Thyroid gland (tissue), 4 donors: Measurements from ENCODE around the gene LMNTD2. TPM values are rescaled to one million over a fixed set of nuclear protein-coding genes. Genes with fewer than 3 reads are reported as not detected.

ENCODE experiments used
- DNase-seq, 2 donors: peaks; one replicate each; pipeline ENCODE4 v3.0.0-alpha.2; 2019
- H3K27ac ChIP-seq, 3 donors: fragments of 200-600 bp; sonication (generic); 1 replicate in 2 of 3; 2 replicates in 1 of 3; pipeline ENCODE4 v1.5.1; 2016 to 2019; ENCODE audit warnings: mild to moderate bottlenecking in 1 of 3, moderate library complexity in 1 of 3
- H3K27me3 ChIP-seq: fragments of 200-600 bp; sonication (generic); one replicate; pipeline ENCODE4 v1.5.1; 2019
- H3K36me3 ChIP-seq, 2 donors: fragments of 200-600 bp; sonication (generic); one replicate each; pipeline ENCODE4 v1.5.1; 2016 to 2019
- H3K4me1 ChIP-seq, 2 donors: fragments of 200-600 bp; sonication (generic); one replicate each; pipeline ENCODE4 v1.5.1; 2017 to 2019
- H3K4me3 ChIP-seq, 3 donors: fragments of 200-600 bp; sonication (generic); replicated peaks in 1 of 3; 1 replicate in 2 of 3; 2 replicates in 1 of 3; pipeline ENCODE4 v1.5.1; 2016; ENCODE audit warnings: mild to moderate bottlenecking in 1 of 3
- H3K9me3 ChIP-seq: fragments of 200-600 bp; sonication (generic); one replicate; pipeline ENCODE4 v1.5.1; 2017
- POLR2A ChIP-seq, 2 donors: fragments of 450-650 bp; IDR thresholded peaks; one replicate each; pipeline ENCODE4 v1.6.1; 2017; ENCODE audit warnings: antibody characterized with exemption in 2 of 2, mild to moderate bottlenecking in 2 of 2, moderate library complexity in 1 of 2
- WGBS, 2 donors: methylation state at CpG; one replicate each; pipeline ENCODE4 v1.1.5; 2017; 5-methylcytosine and 5-hydroxymethylcytosine counted together
- intact Hi-C: fragments of 100-400 bp; cut with DNase I; formaldehyde crosslinking; loops from one replicate; pipeline ENCODE4 v1.15.1; 2023
- total RNA-seq, 4 donors: library from RNA; depleted of rRNA; stranded (reverse); fragments of >200 nt; gene quantifications; one replicate each; pipeline ENCODE4 v1.2.3, GENCODE V29; 2016
- TF ChIP-seq, protein P1 (sequence below), 6 experiments: fragments of 200-600 bp in 3 of 6; fragments of 450-650 bp in 3 of 6; sonication (generic) in 3 of 6; IDR thresholded peaks; one replicate each; pipeline ENCODE4 v1.5.1; 2016 to 2019; ENCODE audit warnings: antibody characterized with exemption in 6 of 6, mild to moderate bottlenecking in 2 of 6, inconsistent platforms in 1 of 6, moderate library complexity in 1 of 6

The LMNTD2 gene
- total RNA-seq, 4 donors from 2014 or later, result 4.2 to 8.8 (median 6.6) TPM

DNA sequence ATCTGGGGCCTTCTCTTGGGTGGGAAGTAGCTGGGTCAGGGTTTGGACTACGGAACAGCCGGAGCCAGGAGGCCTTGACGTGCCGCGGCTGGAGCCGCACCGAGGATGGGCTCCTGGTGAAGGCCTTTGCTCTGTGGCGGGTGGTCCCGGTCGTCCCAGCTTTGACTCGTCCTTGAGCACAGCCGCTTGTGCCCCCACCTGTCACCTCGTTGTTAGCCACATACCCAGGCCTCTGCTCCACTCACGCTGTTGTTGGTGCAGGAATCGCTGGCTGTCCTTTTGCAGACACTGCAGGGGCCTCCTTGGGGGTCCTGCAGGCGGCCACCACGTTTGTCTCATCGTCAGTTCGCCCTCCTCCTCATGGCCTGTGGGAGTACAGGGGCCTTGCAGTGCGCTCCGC, 32.8 kb upstream of the LMNTD2 start:
- Histone ChIP-seq H3K9me3 (no peaks in the 10 kb centered on the region), H3K27me3 (no peaks in the 10 kb centered on the region), H3K4me1 (no peaks in the 10 kb centered on the region), H3K4me3 (no peak overlapping the region), H3K36me3 (peaks cover 53 to 71% of the 10 kb centered on the region in 2 donors), H3K27ac (no peak overlapping the region)
- intact Hi-C loops, result no loop called here
- 95 to 96% methylated on average over 21 of the region's 21 CpGs for WGBS, 2 donors
- TF ChIP-seq, protein P1, sequence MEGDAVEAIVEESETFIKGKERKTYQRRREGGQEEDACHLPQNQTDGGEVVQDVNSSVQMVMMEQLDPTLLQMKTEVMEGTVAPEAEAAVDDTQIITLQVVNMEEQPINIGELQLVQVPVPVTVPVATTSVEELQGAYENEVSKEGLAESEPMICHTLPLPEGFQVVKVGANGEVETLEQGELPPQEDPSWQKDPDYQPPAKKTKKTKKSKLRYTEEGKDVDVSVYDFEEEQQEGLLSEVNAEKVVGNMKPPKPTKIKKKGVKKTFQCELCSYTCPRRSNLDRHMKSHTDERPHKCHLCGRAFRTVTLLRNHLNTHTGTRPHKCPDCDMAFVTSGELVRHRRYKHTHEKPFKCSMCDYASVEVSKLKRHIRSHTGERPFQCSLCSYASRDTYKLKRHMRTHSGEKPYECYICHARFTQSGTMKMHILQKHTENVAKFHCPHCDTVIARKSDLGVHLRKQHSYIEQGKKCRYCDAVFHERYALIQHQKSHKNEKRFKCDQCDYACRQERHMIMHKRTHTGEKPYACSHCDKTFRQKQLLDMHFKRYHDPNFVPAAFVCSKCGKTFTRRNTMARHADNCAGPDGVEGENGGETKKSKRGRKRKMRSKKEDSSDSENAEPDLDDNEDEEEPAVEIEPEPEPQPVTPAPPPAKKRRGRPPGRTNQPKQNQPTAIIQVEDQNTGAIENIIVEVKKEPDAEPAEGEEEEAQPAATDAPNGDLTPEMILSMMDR (IDR thresholded peaks at IDR 0.05), result no peak
- no peak for TF ChIP-seq POLR2A (IDR thresholded peaks at IDR 0.05)
- DNase-seq, result no peak

DNA sequence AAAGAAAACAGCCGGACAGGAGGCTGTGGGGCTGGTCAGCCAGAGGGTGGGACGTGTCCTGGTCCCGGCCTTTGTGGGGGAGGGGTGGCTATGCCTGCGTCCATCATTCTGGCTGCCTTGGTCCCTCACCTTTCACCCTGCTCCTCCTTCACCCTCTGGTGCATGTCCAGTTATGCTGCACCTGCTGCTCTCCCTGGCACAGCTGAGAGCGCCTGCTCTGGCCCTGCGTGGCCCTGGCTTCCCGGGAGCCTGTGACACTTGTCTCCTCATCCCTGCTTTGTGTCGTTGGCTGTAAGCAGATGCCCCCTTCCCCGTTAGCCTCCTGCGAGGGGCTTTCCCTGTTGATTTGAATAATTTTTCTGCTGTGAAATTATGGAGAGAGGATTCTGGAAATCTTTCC, 32.4 kb upstream of the LMNTD2 start:
- intact Hi-C loops, result no loop called here
- WGBS, 2 donors, result 96% methylated on average over 10 of the region's 10 CpGs

DNA sequence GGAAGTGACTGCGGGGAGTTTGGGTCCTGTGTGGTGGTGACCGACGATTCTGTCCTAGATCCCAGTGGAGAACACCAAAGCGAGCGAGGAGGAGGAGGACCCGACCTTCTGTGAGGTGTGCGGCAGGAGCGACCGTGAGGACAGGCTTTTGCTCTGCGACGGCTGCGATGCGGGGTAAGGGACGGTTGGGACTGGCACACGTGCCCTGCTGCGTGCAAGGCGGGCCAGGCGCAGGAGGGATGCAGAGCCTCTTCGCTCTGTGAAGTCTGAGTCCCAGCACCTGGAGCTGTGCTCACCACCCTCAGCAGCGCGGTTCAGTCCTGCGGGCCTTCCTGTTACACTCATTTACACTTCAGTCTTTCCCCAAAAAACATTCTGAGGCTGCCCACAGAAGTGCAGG, 32.0 kb upstream of the LMNTD2 start:
- no peak for DNase-seq
- WGBS, 2 donors, result 96 to 98% methylated on average over 22 of the region's 22 CpGs

More for the DNA sequence above, 32.4 kb upstream of the LMNTD2 start:
- Histone ChIP-seq H3K4me1 (no peaks in the 10 kb centered on the region), H3K27me3 (no peaks in the 10 kb centered on the region), H3K4me3 (no peak overlapping the region), H3K36me3 (peaks cover 49 to 71% of the 10 kb centered on the region in 2 donors), H3K9me3 (no peaks in the 10 kb centered on the region), H3K27ac (no peak overlapping the region)
- no peak for DNase-seq
- TF ChIP-seq, protein P1 (IDR thresholded peaks at IDR 0.05), result no peak
- no peak for TF ChIP-seq POLR2A (IDR thresholded peaks at IDR 0.05)

DNA sequence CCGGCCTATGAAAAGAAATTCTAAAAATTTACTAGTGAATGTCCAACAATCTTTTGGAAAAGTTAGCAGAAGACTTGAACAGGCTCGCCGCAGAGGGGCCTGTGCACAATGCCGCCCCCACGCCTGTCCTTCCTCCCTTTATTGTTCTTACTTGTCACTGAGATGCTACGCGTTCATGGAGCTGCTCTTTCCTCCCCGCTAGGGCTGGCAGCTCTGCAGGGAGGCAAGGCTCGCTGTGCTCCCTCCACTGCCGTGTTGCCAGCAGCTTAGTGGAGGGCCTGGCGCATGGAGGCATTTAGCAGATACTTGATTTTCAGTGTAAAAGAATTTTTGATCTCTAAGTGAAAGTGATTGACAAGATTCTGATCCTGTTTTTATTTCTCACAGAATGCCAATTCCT, 30.5 kb upstream of the LMNTD2 start:
- Histone ChIP-seq H3K4me1 (no peaks in the 10 kb centered on the region), H3K36me3 (peaks cover 39 to 66% of the 10 kb centered on the region in 2 donors), H3K27me3 (no peaks in the 10 kb centered on the region), H3K4me3 (no peak overlapping the region), H3K27ac (no peak overlapping the region), H3K9me3 (no peaks in the 10 kb centered on the region)
- DNase-seq, result no peak
- intact Hi-C loops, result no loop called here
- whole genome bisulfite sequencing, 2 donors, result 78 to 80% methylated on average over 11 of the region's 11 CpGs
- TF ChIP-seq, protein P1 (IDR thresholded peaks at IDR 0.05), result no peak
- no peak for TF ChIP-seq POLR2A (IDR thresholded peaks at IDR 0.05)

More for the DNA sequence above, 32.0 kb upstream of the LMNTD2 start:
- TF ChIP-seq, protein P1 (IDR thresholded peaks at IDR 0.05), result no peak
- TF ChIP-seq POLR2A (IDR thresholded peaks at IDR 0.05), result no peak
- Histone ChIP-seq H3K27me3 (no peaks in the 10 kb centered on the region), H3K27ac (no peak overlapping the region), H3K9me3 (no peaks in the 10 kb centered on the region), H3K4me3 (no peak overlapping the region), H3K36me3 (peaks cover 46 to 71% of the 10 kb centered on the region in 2 donors), H3K4me1 (no peaks in the 10 kb centered on the region)
- intact Hi-C loops, result no loop called here

DNA sequence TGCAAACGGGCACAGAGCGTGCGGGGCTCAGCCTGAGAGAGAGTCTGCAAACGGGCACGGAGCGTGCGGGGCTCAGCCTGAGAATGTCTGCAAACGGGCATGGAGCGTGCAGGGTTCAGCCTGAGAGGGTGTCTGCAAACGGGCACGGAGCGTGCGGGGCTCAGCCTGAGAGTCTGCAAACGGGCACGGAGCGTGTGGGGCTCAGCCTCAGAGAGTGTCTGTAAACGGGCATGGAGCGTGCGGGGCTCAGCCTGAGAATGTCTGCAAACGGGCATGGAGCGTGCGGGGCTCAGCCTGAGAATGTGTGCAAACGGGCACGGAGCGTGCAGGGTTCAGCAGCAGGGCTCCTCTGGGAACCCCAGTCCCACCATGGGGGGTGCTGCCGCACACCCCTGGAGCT, 29.3 kb upstream of the LMNTD2 start:
- H3K4me3 ChIP-seq, result no peak overlapping the region
- H3K27me3 ChIP-seq, result no peaks in the 10 kb centered on the region
- no peaks in the 10 kb centered on the region for H3K9me3 ChIP-seq
- no peak for DNase-seq
- WGBS, 2 donors, result 92% methylated on average over 26 of the region's 26 CpGs
- no peak for TF ChIP-seq POLR2A (IDR thresholded peaks at IDR 0.05)
- TF ChIP-seq, protein P1 (IDR thresholded peaks at IDR 0.05), result no peak
- H3K36me3 ChIP-seq, result peaks cover 39 to 61% of the 10 kb centered on the region in 2 donors
- intact Hi-C loops, result no loop called here
- H3K4me1 ChIP-seq, result no peaks in the 10 kb centered on the region
- H3K27ac ChIP-seq, result no peak overlapping the region
